Spleen (tissue), 11 donors: ENCODE measurements around the gene FIZ1. TPM values are rescaled to one million over a fixed set of nuclear protein-coding genes. Genes with fewer than 3 reads are reported as not detected.

ENCODE experiments used
- DNase-seq: peaks from one replicate; pipeline ENCODE4 v3.0.0-alpha.2; 2020
- H3K27ac ChIP-seq, 8 donors: fragments of 200-600 bp; sonication (generic) in 7 of 8; 1 replicate in 4 of 8; 2 replicates in 4 of 8; pipeline versions ENCODE4 v1.5.0 to v1.8.0; 2016 to 2021; ENCODE audit warnings: inconsistent platforms in 4 of 8, mild to moderate bottlenecking in 4 of 8, moderate library complexity in 1 of 8
- H3K27me3 ChIP-seq, 7 donors: fragments of 200-600 bp; sonication (generic) in 6 of 7; replicated peaks in 1 of 7; 1 replicate in 4 of 7; 2 replicates in 3 of 7; pipeline versions ENCODE4 v1.5.0 to v1.8.0; 2016 to 2021; ENCODE audit warnings: inconsistent platforms in 3 of 7, mild to moderate bottlenecking in 1 of 7
- H3K36me3 ChIP-seq, 6 donors: fragments of 200-600 bp; sonication (generic) in 5 of 6; 1 replicate in 4 of 6; 2 replicates in 2 of 6; pipeline versions ENCODE4 v1.5.0 to v1.8.0; 2016 to 2021; ENCODE audit warnings: inconsistent platforms in 2 of 6
- H3K4me1 ChIP-seq, 6 donors: fragments of 200-600 bp; sonication (generic) in 5 of 6; 1 replicate in 3 of 6; 2 replicates in 3 of 6; pipeline versions ENCODE4 v1.5.0 to v1.8.0; 2016 to 2021; ENCODE audit warnings: inconsistent platforms in 3 of 6
- H3K4me3 ChIP-seq, 8 donors: fragments of 200-600 bp; sonication (generic) in 7 of 8; 1 replicate in 4 of 8; 2 replicates in 4 of 8; pipeline versions ENCODE4 v1.5.0 to v1.8.0; 2016 to 2021; ENCODE audit warnings: inconsistent platforms in 4 of 8, mild to moderate bottlenecking in 4 of 8, moderate library complexity in 2 of 8
- H3K9me3 ChIP-seq, 8 donors: fragments of 200-600 bp; sonication (generic) in 7 of 8; 1 replicate in 4 of 8; 2 replicates in 4 of 8; pipeline versions ENCODE4 v1.5.0 to v1.8.0; 2016 to 2021; ENCODE audit warnings: inconsistent platforms in 4 of 8
- CTCF ChIP-seq, 11 experiments: fragments of 200-600 bp in 7 of 11; fragments of 450-650 bp in 4 of 11; sonication (generic) in 4 of 11; IDR thresholded peaks in 8 of 11; conservative IDR thresholded peaks in 3 of 11; 1 replicate in 7 of 11; 2 replicates in 4 of 11; pipeline versions ENCODE4 v1.4.0 to v1.8.0; 2016 to 2021; ENCODE audit warnings: antibody characterized with exemption in 11 of 11, inconsistent platforms in 4 of 11, mild to moderate bottlenecking in 1 of 11
- POLR2A ChIP-seq, 3 donors: fragments of 450-650 bp; IDR thresholded peaks; one replicate each; pipeline ENCODE4 v1.5.1; 2017; ENCODE audit warnings: antibody characterized with exemption in 3 of 3, mild to moderate bottlenecking in 1 of 3
- POLR2AphosphoS5 ChIP-seq, 3 donors: sonication (generic); formaldehyde crosslinking; IDR thresholded peaks; one replicate each; pipeline ENCODE4 v1.5.1; 2017; ENCODE audit warnings: antibody characterized with exemption in 3 of 3
- WGBS, 5 donors: extraction: QIAGEN DNeasy Blood & Tissue Kit in 3 of 5; methylation state at CpG; one replicate each; pipeline versions ENCODE4 v1.1.5 to v1.1.7; 2013 to 2018; 5-methylcytosine and 5-hydroxymethylcytosine counted together
- intact Hi-C: fragments of 100-400 bp; cut with DNase I; formaldehyde crosslinking; loops from one replicate; pipeline ENCODE4 v1.15.0; 2023; ENCODE audit warnings: low total_unique reads
- polyA plus RNA-seq, 3 donors: library from polyadenylated mRNA; stranded (reverse); fragments of 200-250 nt; gene quantifications; one replicate each; pipeline ENCODE4 v1.2.1, GENCODE V29; 2013
- total RNA-seq, 7 donors: library from RNA; depleted of rRNA in 3 of 7; stranded (reverse); fragments of >200 nt in 3 of 7; fragmentation: NEBNext Ultra II Directional in 4 of 7; extraction: Animal tissue kit (Norgen Biotek cat#: 25700) in 4 of 7; gene quantifications; one replicate each; pipeline versions ENCODE4 v1.1.0 to v1.2.1, GENCODE V29; 2016 to 2021
- donor health status: healthy with polysubstance abuse.
- donor health status: DM: no; HTN: no; CAD: no; lungs with moderate emphysema.
- donor health status: DM: no; HTN: no; CAD: no.
- donor health status: Bipolar disorder and iron deficiency.
- donor health status: healthy.
- donor health status: DM: no; HTN: no; CAD: no.
- donor health status: DM: yes; HTN: yes; CAD: no.

The FIZ1 gene
- total and polyA plus RNA-seq, 10 donors: 5.1 to 17.3 (median 10.9) TPM

GRCh38 chr19:55546011-55546410, 53.3 kb downstream of the FIZ1 start:
- TF ChIP-seq POLR2A (IDR thresholded peaks at IDR 0.05) (no peak), POLR2AphosphoS5 (IDR thresholded peaks at IDR 0.05) (no peak), CTCF (IDR thresholded peaks at IDR 0.05 in 8 of 11, conservative IDR thresholded peaks at IDR 0.05 in 3 of 11) (no peak)
- Histone ChIP-seq H3K27ac (no peak overlapping the region), H3K27me3 (peaks cover 0 to 70% (median 9%) of the 10 kb centered on the region in 7 donors), H3K36me3 (no peaks in the 10 kb centered on the region), H3K4me1 (peaks cover 0 to 7% (median 0%) of the 10 kb centered on the region in 6 donors), H3K9me3 (no peaks in the 10 kb centered on the region), H3K4me3 (no peak overlapping the region)
- WGBS, 5 donors: 66 to 77% (median 69%) methylated on average over 11 of the region's 11 CpGs
- intact Hi-C loops: no loop called here
- no peak for DNase-seq

- DNase-seq: no peak
- peaks cover 0 to 7% (median 0%) of the 10 kb centered on the region in 6 donors for H3K4me1 ChIP-seq
- H3K27me3 ChIP-seq: peaks cover 0 to 73% (median 9%) of the 10 kb centered on the region in 7 donors
- H3K4me3 ChIP-seq: no peak within 1 kb of the TSS
- no peaks in the 10 kb centered on the region for H3K9me3 ChIP-seq
- intact Hi-C loops: no loop called here
- WGBS, 5 donors: 85 to 94% (median 89%) methylated on average over 10 of the region's 10 CpGs
- no peaks in the 10 kb centered on the region for H3K36me3 ChIP-seq
- TF ChIP-seq POLR2AphosphoS5 (IDR thresholded peaks at IDR 0.05) (no peak), CTCF (IDR thresholded peaks at IDR 0.05 in 8 of 11, conservative IDR thresholded peaks at IDR 0.05 in 3 of 11) (no peak), POLR2A (IDR thresholded peaks at IDR 0.05) (no peak)
- H3K27ac ChIP-seq: no peak within 1 kb of the TSS
Measured at GRCh38 chr19:55545443-55545842, 53.9 kb downstream of the FIZ1 start, which contains the start of gene SBK3. TSS of gene SBK3 (minus strand) at chr19:55545543. CDS start at chr19:55545543, 0 bp downstream.

GRCh38 chr19:55544776-55545439, 54.4 kb downstream of the FIZ1 start:
- H3K4me1 ChIP-seq: peaks cover 0 to 7% (median 0%) of the 10 kb centered on the region in 6 donors
- no peak overlapping the region for H3K4me3 ChIP-seq
- H3K27me3 ChIP-seq: peaks cover 0 to 72% (median 9%) of the 10 kb centered on the region in 7 donors
- no peak overlapping the region for H3K27ac ChIP-seq
- DNase-seq: no peak
- no peak for TF ChIP-seq CTCF (IDR thresholded peaks at IDR 0.05 in 8 of 11, conservative IDR thresholded peaks at IDR 0.05 in 3 of 11)
- TF ChIP-seq POLR2A (IDR thresholded peaks at IDR 0.05): no peak
- TF ChIP-seq POLR2AphosphoS5 (IDR thresholded peaks at IDR 0.05): no peak
- no peaks in the 10 kb centered on the region for H3K36me3 ChIP-seq
- no peaks in the 10 kb centered on the region for H3K9me3 ChIP-seq
- 68 to 80% (median 71%) methylated on average over 7 to 23 of the region's 23 CpGs for WGBS, 5 donors
- intact Hi-C loops: no loop called here

- TF ChIP-seq CTCF (IDR thresholded peaks at IDR 0.05 in 8 of 11, conservative IDR thresholded peaks at IDR 0.05 in 3 of 11) (no peak), POLR2AphosphoS5 (IDR thresholded peaks at IDR 0.05) (no peak), POLR2A (IDR thresholded peaks at IDR 0.05) (no peak)
- intact Hi-C loops: no loop called here
- Histone ChIP-seq H3K27ac (no peak overlapping the region), H3K27me3 (peaks cover 0 to 65% (median 9%) of the 10 kb centered on the region in 7 donors), H3K4me3 (no peak overlapping the region), H3K4me1 (peaks cover 0 to 7% (median 0%) of the 10 kb centered on the region in 6 donors), H3K9me3 (no peaks in the 10 kb centered on the region), H3K36me3 (no peaks in the 10 kb centered on the region)
- DNase-seq: no peak
- WGBS, 5 donors: 80 to 89% (median 87%) methylated on average over 9 to 15 of the region's 15 CpGs
Measured at GRCh38 chr19:55544014-55544413, 55.3 kb downstream of the FIZ1 start.
